HepG2 (cell line): ENCODE results near the gene ARID5B. TPM values are rescaled to one million over a fixed set of nuclear protein-coding genes. Genes with fewer than 3 reads are reported as not detected.

Experiments
- CBX1 ChIP-seq: IDR thresholded peaks from one replicate; pipeline ENCODE4 v1.6.1; 2016; ENCODE audit warnings: antibody characterized with exemption, low read depth
- HOXA3 ChIP-seq: sonication (generic); formaldehyde crosslinking; IDR thresholded peaks from 2 replicates; pipeline ENCODE4 v1.5.0; 2020; ENCODE audit warnings: missing genetic modification reagents
- KDM6A ChIP-seq: IDR thresholded peaks from 2 replicates; pipeline ENCODE4 v1.6.1; 2016; ENCODE audit warnings: low read depth
- KMT2B ChIP-seq: IDR thresholded peaks from 2 replicates; pipeline ENCODE4 v1.6.1; 2016; ENCODE audit warnings: missing genetic modification reagents, missing compliant biosample characterization
- NFKB2 ChIP-seq: sonication (generic); formaldehyde crosslinking; IDR thresholded peaks from 2 replicates; pipeline ENCODE4 v1.4.0; 2020; ENCODE audit warnings: missing genetic modification reagents, borderline replicate concordance
- SNRNP70 ChIP-seq: fragments of 200-400 bp; formaldehyde crosslinking; IDR thresholded peaks from 2 replicates; pipeline ENCODE4 v1.6.1; 2017; ENCODE audit warnings: mild to moderate bottlenecking, low read depth, low read length, moderate library complexity
- SP5 ChIP-seq: IDR thresholded peaks from 2 replicates; pipeline ENCODE4 v1.6.1; 2016; ENCODE audit warnings: low read depth, borderline replicate concordance
- SRF ChIP-seq: IDR thresholded peaks from 2 replicates; pipeline ENCODE4 v1.6.1; 2011; ENCODE audit warnings: mild to moderate bottlenecking, low read depth, low read length, moderate library complexity
- TARDBP ChIP-seq: sonication (generic); formaldehyde crosslinking; IDR thresholded peaks from 2 replicates; pipeline ENCODE4 v1.8.0; 2022; ENCODE audit warnings: mild to moderate bottlenecking, missing genetic modification reagents
- TBX3 ChIP-seq: fragments of 450-650 bp; IDR thresholded peaks from 2 replicates; pipeline ENCODE4 v1.6.1; 2017; ENCODE audit warnings: antibody characterized with exemption, mild to moderate bottlenecking, inconsistent platforms, borderline replicate concordance
- THYN1 ChIP-seq: sonication (generic); formaldehyde crosslinking; IDR thresholded peaks from 2 replicates; pipeline ENCODE4 v1.8.1; 2023; ENCODE audit warnings: low read depth, mild to moderate bottlenecking, moderate library complexity, missing genetic modification reagents, borderline replicate concordance
- ZEB1 ChIP-seq: IDR thresholded peaks from 2 replicates; pipeline ENCODE4 v1.6.1; 2012; ENCODE audit warnings: mild to moderate bottlenecking, low read depth, inconsistent platforms; ENCODE audit not compliant: insufficient replicate concordance
- ZKSCAN5 ChIP-seq: sonication (generic); formaldehyde crosslinking; IDR thresholded peaks from 2 replicates; pipeline ENCODE4 v1.5.1; 2020; ENCODE audit warnings: mild to moderate bottlenecking, missing genetic modification reagents
- ZNF232 ChIP-seq: sonication (generic); formaldehyde crosslinking; IDR thresholded peaks from 2 replicates; pipeline ENCODE4 v1.4.0; 2020; ENCODE audit warnings: missing genetic modification reagents, borderline replicate concordance
- ZNF496 ChIP-seq: sonication (generic); formaldehyde crosslinking; IDR thresholded peaks from 2 replicates; pipeline ENCODE4 v1.8.1; 2023; ENCODE audit warnings: mild to moderate bottlenecking, moderate library complexity, missing genetic modification reagents; ENCODE audit not compliant: insufficient replicate concordance
- ZNF557 ChIP-seq: sonication (generic); formaldehyde crosslinking; IDR thresholded peaks from 2 replicates; pipeline ENCODE4 v1.4.0; 2020; ENCODE audit warnings: missing genetic modification reagents
- ZNF616 ChIP-seq: sonication (generic); formaldehyde crosslinking; IDR thresholded peaks from 2 replicates; pipeline ENCODE4 v1.5.0; 2020; ENCODE audit warnings: low read depth, mild to moderate bottlenecking, missing genetic modification reagents
- ZNF646 ChIP-seq: sonication (generic); formaldehyde crosslinking; IDR thresholded peaks from 2 replicates; pipeline ENCODE4 v1.9.0; 2021; ENCODE audit warnings: mild to moderate bottlenecking, missing genetic modification reagents
- ZNF724P ChIP-seq: sonication (generic); formaldehyde crosslinking; IDR thresholded peaks from 2 replicates; pipeline ENCODE4 v1.8.0; 2022; ENCODE audit warnings: missing genetic modification reagents, borderline replicate concordance
- ZSCAN9 ChIP-seq: IDR thresholded peaks from 2 replicates; pipeline ENCODE4 v1.6.1; 2016; ENCODE audit warnings: borderline replicate concordance
- polyA plus RNA-seq, 8 experiments: library from polyadenylated mRNA; depleted of rRNA in 3 of 8; stranded (reverse) in 7 of 8; unstranded in 1 of 8; fragments of >200 nt; fragmentation: Illumina TruSeq in 4 of 8; extraction: Trizol in 4 of 8; gene quantifications; 2 replicates each; pipeline versions ENCODE4 v1.2.1 to v1.2.3, GENCODE V29; 2011 to 2016; ENCODE audit warnings: low read depth in 4 of 8, missing spikeins in 1 of 8, mixed read lengths in 1 of 8; ENCODE audit not compliant: insufficient read depth in 1 of 8
- total RNA-seq, 5 experiments: library from RNA; depleted of rRNA; stranded (reverse); fragments of >200 nt; fragmentation: Illumina TruSeq; extraction: Trizol; gene quantifications; 2 replicates each; pipeline ENCODE4 v1.2.3, GENCODE V29; 2016; ENCODE audit warnings: low read depth in 1 of 5
- TF ChIP-seq, protein P1 (sequence below): sonication (generic); formaldehyde crosslinking; IDR thresholded peaks from 2 replicates; pipeline ENCODE4 v1.5.0; 2020; ENCODE audit warnings: missing genetic modification reagents

Gene ARID5B
- total and polyA plus RNA-seq, 2 of the 13 experiments (the other 11 are each of a cell fraction or from before 2014, with no cell fraction given) = 6.2 to 21.1 TPM

GRCh38 chr10:62093863-62094291 is 192.4 kb downstream of the ARID5B start (continued):
- peak; percentile 37; the same call in 1 of the 2 replicates for TF ChIP-seq ZNF646
- TF ChIP-seq, protein P1, sequence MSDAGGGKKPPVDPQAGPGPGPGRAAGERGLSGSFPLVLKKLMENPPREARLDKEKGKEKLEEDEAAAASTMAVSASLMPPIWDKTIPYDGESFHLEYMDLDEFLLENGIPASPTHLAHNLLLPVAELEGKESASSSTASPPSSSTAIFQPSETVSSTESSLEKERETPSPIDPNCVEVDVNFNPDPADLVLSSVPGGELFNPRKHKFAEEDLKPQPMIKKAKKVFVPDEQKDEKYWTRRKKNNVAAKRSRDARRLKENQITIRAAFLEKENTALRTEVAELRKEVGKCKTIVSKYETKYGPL = no peak
- TF ChIP-seq TARDBP (CRISPR knock-in tag) = peak; percentile 69; the same call in 1 of the 2 replicates
- TF ChIP-seq ZNF616 (CRISPR knock-in tag) = no peak
- TF ChIP-seq ZEB1 = no peak
- peak; percentile 71; the same call in 1 of the 2 replicates for TF ChIP-seq KDM6A (CRISPR knock-in tag)
- TF ChIP-seq ZKSCAN5 (CRISPR knock-in tag) = no peak
- TF ChIP-seq ZNF496 = no peak
- no peak for TF ChIP-seq KMT2B (CRISPR knock-in tag)
- no peak for TF ChIP-seq ZNF232 (CRISPR knock-in tag)
- no peak for TF ChIP-seq HOXA3 (CRISPR knock-in tag)
- TF ChIP-seq SP5 (CRISPR knock-in tag) = 0 out of 2 replicates have a peak, but pooled peaks have one; percentile 23
- TF ChIP-seq TBX3 = peak; percentile 78; the same call in 1 of the 2 replicates
- no peak for TF ChIP-seq CBX1
- no peak for TF ChIP-seq SNRNP70
- no peak for TF ChIP-seq ZSCAN9 (CRISPR knock-in tag)
- TF ChIP-seq THYN1 (CRISPR knock-in tag) = no peak
- TF ChIP-seq NFKB2 (CRISPR knock-in tag) = no peak
- no peak for TF ChIP-seq SRF
- no peak for TF ChIP-seq ZNF557
- TF ChIP-seq ZNF724P = no peak
